GM12892 (cell line): ENCODE data around the gene DRC1.

Experiments used
- POLR2A ChIP-seq: IDR thresholded peaks from 2 replicates; pipeline ENCODE4 v1.6.1; 2011; ENCODE audit warnings: low read depth, low read length, control low read depth
- POLR2AphosphoS5 ChIP-seq: IDR thresholded peaks from 2 replicates; pipeline ENCODE4 v1.6.1; 2011; ENCODE audit warnings: low read depth, low read length, control low read depth

DNA sequence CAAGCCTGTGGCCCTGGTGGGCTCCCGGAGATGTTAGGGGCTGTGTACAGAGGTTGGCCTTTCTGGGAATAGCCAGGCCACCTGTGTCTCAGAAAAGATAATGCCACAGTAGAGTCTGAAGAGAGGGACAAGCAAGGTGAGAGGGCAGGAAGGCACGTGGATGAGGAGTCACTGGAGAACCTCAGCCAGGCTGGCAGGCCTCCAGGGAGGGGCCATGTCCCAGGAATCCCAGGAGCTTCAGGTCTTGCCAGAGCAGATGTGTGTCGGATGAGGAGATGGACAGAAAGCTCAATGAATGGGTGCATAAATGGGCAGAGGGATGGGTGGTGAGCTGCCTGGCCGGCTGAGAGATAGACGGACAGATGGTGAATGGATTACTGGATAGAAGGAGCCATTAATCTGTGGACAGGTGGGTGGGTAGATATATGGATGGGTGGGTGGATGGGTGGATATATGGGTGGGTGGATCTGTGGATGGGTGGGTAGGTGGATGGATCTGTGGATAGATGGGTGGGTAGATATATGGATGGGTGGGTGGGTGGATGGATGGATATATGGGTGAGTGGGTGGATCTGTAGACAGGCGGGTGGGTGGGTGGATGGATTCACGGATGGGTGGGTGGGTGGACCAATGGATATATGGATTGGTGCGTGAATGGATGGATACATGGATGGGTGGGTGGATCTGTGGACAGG lies 84.2 kb downstream of the DRC1 start:
- TF ChIP-seq POLR2A (no peak), POLR2AphosphoS5 (no peak)
